HepG2 (cell line): Measurements from ENCODE around the gene EGR2. TPM values are rescaled to one million over a fixed set of nuclear protein-coding genes. Genes with fewer than 3 reads are reported as not detected.

Experiments used
- KDM2A ChIP-seq: sonication (generic); formaldehyde crosslinking; IDR thresholded peaks from 2 replicates; pipeline ENCODE4 v1.4.0; 2020; ENCODE audit warnings: low read depth, missing genetic modification reagents, borderline replicate concordance
- NFIB ChIP-seq: sonication (generic); formaldehyde crosslinking; IDR thresholded peaks from 2 replicates; pipeline ENCODE4 v1.9.0; 2021; ENCODE audit warnings: missing genetic modification reagents, mild to moderate bottlenecking, borderline replicate concordance
- NFYB ChIP-seq: sonication (generic); formaldehyde crosslinking; IDR thresholded peaks from 2 replicates; pipeline ENCODE4 v1.4.0; 2020; ENCODE audit warnings: missing genetic modification reagents
- SMC3 ChIP-seq: IDR thresholded peaks from 2 replicates; pipeline ENCODE4 v1.6.1; 2011; ENCODE audit warnings: low read length, improper control_type of control experiment
- SOX6 ChIP-seq, 2 experiments: fragments of 450-650 bp in 1 of 2; sonication (generic) in 1 of 2; formaldehyde crosslinking in 1 of 2; IDR thresholded peaks; 2 replicates each; pipeline versions ENCODE4 v1.4.0 to v1.6.1; 2017 to 2020; ENCODE audit warnings: antibody characterized with exemption in 1 of 2, mild to moderate bottlenecking in 1 of 2, missing genetic modification reagents in 1 of 2
- YY1 ChIP-seq: IDR thresholded peaks from 2 replicates; pipeline ENCODE4 v1.6.1; 2011; ENCODE audit warnings: low read length, low read depth, moderate library complexity, mild to moderate bottlenecking; ENCODE audit not compliant: insufficient read depth, insufficient replicate concordance
- ZNF552 ChIP-seq: sonication (generic); formaldehyde crosslinking; IDR thresholded peaks from 2 replicates; pipeline ENCODE4 v1.9.0; 2022; ENCODE audit warnings: missing genetic modification reagents, mild to moderate bottlenecking, borderline replicate concordance
- polyA plus RNA-seq, 8 experiments: library from polyadenylated mRNA; depleted of rRNA in 3 of 8; stranded (reverse) in 7 of 8; unstranded in 1 of 8; fragments of >200 nt; fragmentation: Illumina TruSeq in 4 of 8; extraction: Trizol in 4 of 8; gene quantifications; 2 replicates each; pipeline versions ENCODE4 v1.2.1 to v1.2.3, GENCODE V29; 2011 to 2016; ENCODE audit warnings: low read depth in 4 of 8, missing spikeins in 1 of 8, mixed read lengths in 1 of 8; ENCODE audit not compliant: insufficient read depth in 1 of 8
- total RNA-seq, 5 experiments: library from RNA; depleted of rRNA; stranded (reverse); fragments of >200 nt; fragmentation: Illumina TruSeq; extraction: Trizol; gene quantifications; 2 replicates each; pipeline ENCODE4 v1.2.3, GENCODE V29; 2016; ENCODE audit warnings: low read depth in 1 of 5
- TF ChIP-seq, protein P1 (sequence below): sonication (generic); formaldehyde crosslinking; IDR thresholded peaks from 2 replicates; pipeline ENCODE4 v1.5.0; 2020; ENCODE audit warnings: mild to moderate bottlenecking, missing genetic modification reagents
- TF ChIP-seq, protein P2 (sequence below): sonication (generic); formaldehyde crosslinking; IDR thresholded peaks from 2 replicates; pipeline ENCODE4 v1.4.0; 2020; ENCODE audit warnings: missing genetic modification reagents
- TF ChIP-seq, protein P3 (sequence below): sonication (generic); formaldehyde crosslinking; IDR thresholded peaks from one replicate; pipeline ENCODE4 v1.5.1; 2020; ENCODE audit warnings: mild to moderate bottlenecking, missing genetic modification reagents; ENCODE audit errors: not compliant biosample characterization

The EGR2 gene
- total and polyA plus RNA-seq, 2 of the 13 experiments (the other 11 are each of a cell fraction or from before 2014, with no cell fraction given) = 0.11 to 0.15 TPM

DNA sequence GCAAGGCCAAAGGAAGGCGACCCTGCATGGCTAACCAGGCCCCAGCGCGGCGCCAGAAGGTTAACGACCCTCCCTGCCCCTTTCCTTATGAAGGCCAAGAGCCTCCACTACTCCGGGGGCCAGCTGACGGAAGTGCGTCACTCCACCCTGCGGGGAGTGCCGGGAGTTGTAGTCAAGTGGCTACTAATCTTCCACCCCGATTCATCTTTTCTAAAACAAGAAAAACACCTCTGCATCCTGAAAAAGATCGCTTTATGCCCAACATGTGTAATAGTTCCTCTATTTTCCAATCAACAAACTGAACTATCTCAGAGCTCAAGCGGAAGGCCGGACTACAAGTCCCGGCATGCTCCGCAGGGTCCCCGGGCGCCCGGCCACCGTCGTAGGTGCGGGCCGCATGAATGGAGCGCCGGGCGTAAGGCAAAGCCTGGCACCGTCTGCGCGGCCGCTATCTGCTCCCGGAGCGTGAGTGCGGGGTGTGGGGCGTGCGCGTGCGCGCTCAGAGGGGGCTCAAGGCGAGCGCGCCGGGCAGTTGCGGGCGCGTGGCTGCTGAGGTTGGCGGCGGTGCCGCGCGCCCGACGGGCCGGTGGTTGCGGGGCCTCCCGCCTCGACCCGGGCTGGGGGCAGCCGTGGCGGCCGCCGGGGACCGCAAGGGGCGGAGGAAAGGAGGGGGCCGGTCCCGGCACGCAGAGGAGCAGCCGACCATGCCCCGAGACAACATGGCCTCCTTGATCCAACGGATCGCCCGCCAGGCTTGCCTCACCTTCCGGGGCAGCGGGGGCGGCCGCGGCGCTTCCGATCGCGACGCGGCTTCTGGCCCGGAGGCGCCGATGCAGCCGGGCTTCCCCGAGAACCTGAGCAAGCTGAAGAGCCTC lies 11.6 kb downstream of the EGR2 start, which contains the start of gene ADO (continued):
- TF ChIP-seq, protein P1, sequence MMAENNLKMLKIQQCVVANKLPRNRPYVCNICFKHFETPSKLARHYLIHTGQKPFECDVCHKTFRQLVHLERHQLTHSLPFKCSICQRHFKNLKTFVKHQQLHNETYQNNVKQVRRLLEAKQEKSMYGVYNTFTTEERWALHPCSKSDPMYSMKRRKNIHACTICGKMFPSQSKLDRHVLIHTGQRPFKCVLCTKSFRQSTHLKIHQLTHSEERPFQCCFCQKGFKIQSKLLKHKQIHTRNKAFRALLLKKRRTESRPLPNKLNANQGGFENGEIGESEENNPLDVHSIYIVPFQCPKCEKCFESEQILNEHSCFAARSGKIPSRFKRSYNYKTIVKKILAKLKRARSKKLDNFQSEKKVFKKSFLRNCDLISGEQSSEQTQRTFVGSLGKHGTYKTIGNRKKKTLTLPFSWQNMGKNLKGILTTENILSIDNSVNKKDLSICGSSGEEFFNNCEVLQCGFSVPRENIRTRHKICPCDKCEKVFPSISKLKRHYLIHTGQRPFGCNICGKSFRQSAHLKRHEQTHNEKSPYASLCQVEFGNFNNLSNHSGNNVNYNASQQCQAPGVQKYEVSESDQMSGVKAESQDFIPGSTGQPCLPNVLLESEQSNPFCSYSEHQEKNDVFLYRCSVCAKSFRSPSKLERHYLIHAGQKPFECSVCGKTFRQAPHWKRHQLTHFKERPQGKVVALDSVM (CRISPR knock-in tag) = peak; percentile 96
- no peak for TF ChIP-seq NFIB
- TF ChIP-seq YY1 = peak; percentile 79
- TF ChIP-seq NFYB (CRISPR knock-in tag) = 0 out of 2 replicates have a peak, but pooled peaks have one; percentile 22
- 0 out of 2 replicates have a peak, but pooled peaks have one; percentile 74 for TF ChIP-seq ZNF552 (CRISPR knock-in tag)
- TF ChIP-seq, protein P2, sequence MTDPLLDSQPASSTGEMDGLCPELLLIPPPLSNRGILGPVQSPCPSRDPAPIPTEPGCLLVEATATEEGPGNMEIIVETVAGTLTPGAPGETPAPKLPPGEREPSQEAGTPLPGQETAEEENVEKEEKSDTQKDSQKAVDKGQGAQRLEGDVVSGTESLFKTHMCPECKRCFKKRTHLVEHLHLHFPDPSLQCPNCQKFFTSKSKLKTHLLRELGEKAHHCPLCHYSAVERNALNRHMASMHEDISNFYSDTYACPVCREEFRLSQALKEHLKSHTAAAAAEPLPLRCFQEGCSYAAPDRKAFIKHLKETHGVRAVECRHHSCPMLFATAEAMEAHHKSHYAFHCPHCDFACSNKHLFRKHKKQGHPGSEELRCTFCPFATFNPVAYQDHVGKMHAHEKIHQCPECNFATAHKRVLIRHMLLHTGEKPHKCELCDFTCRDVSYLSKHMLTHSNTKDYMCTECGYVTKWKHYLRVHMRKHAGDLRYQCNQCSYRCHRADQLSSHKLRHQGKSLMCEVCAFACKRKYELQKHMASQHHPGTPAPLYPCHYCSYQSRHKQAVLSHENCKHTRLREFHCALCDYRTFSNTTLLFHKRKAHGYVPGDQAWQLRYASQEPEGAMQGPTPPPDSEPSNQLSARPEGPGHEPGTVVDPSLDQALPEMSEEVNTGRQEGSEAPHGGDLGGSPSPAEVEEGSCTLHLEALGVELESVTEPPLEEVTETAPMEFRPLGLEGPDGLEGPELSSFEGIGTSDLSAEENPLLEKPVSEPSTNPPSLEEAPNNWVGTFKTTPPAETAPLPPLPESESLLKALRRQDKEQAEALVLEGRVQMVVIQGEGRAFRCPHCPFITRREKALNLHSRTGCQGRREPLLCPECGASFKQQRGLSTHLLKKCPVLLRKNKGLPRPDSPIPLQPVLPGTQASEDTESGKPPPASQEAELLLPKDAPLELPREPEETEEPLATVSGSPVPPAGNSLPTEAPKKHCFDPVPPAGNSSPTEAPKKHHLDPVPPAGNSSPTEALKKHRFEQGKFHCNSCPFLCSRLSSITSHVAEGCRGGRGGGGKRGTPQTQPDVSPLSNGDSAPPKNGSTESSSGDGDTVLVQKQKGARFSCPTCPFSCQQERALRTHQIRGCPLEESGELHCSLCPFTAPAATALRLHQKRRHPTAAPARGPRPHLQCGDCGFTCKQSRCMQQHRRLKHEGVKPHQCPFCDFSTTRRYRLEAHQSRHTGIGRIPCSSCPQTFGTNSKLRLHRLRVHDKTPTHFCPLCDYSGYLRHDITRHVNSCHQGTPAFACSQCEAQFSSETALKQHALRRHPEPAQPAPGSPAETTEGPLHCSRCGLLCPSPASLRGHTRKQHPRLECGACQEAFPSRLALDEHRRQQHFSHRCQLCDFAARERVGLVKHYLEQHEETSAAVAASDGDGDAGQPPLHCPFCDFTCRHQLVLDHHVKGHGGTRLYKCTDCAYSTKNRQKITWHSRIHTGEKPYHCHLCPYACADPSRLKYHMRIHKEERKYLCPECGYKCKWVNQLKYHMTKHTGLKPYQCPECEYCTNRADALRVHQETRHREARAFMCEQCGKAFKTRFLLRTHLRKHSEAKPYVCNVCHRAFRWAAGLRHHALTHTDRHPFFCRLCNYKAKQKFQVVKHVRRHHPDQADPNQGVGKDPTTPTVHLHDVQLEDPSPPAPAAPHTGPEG (CRISPR knock-in tag) = 0 out of 2 replicates have a peak, but pooled peaks have one; percentile 39
- TF ChIP-seq, protein P3, sequence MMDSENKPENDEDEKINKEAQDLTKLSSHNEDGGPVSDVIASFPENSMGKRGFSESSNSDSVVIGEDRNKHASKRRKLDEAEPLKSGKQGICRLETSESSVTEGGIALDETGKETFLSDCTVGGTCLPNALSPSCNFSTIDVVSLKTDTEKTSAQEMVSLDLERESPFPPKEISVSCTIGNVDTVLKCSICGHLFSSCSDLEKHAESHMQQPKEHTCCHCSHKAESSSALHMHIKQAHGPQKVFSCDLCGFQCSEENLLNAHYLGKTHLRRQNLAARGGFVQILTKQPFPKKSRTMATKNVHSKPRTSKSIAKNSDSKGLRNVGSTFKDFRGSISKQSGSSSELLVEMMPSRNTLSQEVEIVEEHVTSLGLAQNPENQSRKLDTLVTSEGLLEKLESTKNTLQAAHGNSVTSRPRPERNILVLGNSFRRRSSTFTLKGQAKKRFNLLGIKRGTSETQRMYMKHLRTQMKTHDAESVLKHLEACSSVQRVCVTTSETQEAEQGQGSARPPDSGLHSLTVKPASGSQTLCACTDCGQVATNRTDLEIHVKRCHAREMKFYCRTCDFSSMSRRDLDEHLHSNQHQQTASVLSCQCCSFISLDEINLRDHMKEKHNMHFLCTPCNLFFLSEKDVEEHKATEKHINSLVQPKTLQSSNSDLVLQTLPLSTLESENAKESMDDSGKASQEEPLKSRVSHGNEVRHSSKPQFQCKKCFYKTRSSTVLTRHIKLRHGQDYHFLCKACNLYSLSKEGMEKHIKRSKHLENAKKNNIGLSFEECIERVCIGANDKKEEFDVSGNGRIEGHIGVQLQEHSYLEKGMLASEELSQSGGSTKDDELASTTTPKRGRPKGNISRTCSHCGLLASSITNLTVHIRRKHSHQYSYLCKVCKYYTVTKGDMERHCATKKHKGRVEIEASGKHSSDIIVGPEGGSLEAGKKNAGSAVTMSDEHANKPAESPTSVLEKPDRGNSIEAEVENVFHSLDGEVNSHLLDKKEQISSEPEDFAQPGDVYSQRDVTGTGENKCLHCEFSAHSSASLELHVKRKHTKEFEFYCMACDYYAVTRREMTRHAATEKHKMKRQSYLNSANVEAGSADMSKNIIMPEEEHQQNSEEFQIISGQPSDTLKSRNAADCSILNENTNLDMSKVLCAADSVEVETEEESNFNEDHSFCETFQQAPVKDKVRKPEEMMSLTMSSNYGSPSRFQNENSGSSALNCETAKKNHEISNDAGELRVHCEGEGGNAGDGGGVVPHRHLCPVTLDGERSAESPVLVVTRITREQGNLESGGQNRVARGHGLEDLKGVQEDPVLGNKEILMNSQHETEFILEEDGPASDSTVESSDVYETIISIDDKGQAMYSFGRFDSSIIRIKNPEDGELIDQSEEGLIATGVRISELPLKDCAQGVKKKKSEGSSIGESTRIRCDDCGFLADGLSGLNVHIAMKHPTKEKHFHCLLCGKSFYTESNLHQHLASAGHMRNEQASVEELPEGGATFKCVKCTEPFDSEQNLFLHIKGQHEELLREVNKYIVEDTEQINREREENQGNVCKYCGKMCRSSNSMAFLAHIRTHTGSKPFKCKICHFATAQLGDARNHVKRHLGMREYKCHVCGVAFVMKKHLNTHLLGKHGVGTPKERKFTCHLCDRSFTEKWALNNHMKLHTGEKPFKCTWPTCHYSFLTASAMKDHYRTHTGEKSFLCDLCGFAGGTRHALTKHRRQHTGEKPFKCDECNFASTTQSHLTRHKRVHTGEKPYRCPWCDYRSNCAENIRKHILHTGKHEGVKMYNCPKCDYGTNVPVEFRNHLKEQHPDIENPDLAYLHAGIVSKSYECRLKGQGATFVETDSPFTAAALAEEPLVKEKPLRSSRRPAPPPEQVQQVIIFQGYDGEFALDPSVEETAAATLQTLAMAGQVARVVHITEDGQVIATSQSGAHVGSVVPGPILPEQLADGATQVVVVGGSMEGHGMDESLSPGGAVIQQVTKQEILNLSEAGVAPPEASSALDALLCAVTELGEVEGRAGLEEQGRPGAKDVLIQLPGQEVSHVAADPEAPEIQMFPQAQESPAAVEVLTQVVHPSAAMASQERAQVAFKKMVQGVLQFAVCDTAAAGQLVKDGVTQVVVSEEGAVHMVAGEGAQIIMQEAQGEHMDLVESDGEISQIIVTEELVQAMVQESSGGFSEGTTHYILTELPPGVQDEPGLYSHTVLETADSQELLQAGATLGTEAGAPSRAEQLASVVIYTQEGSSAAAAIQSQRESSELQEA (CRISPR knock-in tag) = peak; percentile 14
- TF ChIP-seq SMC3 = no peak
- TF ChIP-seq SOX6 (IDR thresholded peaks at IDR 0.05) = no peak
- peak; percentile 40 for TF ChIP-seq SOX6 (CRISPR knock-in tag; IDR thresholded peaks at IDR 0.05)
- TF ChIP-seq KDM2A = peak; percentile 82
